ENCODE data around the gene C12orf75.

C12orf75 gene

DNA sequence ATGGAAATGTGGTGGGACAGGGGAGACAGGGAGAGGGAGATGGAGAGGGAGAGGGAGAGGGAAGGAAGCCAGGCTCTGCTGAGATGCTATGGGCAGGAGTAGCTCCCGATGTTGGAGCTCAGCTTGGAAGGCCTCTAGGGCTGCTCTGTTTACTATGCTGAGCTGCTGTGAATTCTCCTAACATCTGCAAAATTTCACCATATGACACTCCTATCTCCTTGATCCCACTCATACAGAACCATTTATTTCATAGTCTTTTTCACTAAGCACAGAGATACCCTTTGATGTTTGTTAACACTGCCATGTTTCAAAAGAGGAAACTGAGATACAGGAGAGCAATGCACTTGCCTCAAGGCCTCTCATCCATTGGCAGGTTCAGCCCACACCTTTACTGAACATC is 60.7 kb downstream of the C12orf75 start:
- Histone ChIP-seq H3K4me2 (ENCODE audit: low read length) (no peak overlapping the region), H3K27me3 (ENCODE audit: control insufficient read depth, insufficient read depth, low read length) (no peaks in the 10 kb centered on the region), H3K79me2 (no peaks in the 10 kb centered on the region), H3K4me3 (ENCODE audit: low read depth, low read length) (no peak overlapping the region), H3K9me3 (ENCODE audit: control insufficient read depth, low read length) (no peaks in the 10 kb centered on the region), H2AFZ (peak overlapping the region; percentile 43), H3K9ac (no peak overlapping the region), H3K4me1 (peaks cover 11% of the 10 kb centered on the region), H3K27ac (no peak overlapping the region), H3K36me3 (ENCODE audit: control insufficient read depth, insufficient read depth, low read length) (no peaks in the 10 kb centered on the region)
- TF ChIP-seq, protein P1, sequence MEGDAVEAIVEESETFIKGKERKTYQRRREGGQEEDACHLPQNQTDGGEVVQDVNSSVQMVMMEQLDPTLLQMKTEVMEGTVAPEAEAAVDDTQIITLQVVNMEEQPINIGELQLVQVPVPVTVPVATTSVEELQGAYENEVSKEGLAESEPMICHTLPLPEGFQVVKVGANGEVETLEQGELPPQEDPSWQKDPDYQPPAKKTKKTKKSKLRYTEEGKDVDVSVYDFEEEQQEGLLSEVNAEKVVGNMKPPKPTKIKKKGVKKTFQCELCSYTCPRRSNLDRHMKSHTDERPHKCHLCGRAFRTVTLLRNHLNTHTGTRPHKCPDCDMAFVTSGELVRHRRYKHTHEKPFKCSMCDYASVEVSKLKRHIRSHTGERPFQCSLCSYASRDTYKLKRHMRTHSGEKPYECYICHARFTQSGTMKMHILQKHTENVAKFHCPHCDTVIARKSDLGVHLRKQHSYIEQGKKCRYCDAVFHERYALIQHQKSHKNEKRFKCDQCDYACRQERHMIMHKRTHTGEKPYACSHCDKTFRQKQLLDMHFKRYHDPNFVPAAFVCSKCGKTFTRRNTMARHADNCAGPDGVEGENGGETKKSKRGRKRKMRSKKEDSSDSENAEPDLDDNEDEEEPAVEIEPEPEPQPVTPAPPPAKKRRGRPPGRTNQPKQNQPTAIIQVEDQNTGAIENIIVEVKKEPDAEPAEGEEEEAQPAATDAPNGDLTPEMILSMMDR (IDR thresholded peaks at IDR 0.05), result no peak

DNA sequence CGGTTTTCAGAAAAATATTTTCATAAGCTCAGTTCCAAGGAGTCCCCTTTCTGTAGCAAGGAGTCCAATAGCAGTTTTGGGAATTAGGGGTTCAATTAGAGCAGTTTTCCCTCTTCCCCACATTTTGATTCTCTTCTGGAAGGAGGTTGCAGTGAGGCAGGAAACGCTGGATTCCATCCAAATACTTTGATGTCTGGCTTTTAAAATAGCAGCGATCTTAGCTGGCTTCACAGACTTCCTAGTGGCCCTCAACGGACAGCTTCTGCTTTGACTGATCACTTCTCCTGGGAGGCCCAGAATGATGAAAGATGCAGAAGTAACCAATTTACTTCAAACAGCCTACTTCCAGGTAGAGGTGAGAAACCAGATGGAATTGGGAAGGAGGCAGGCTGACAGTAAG is 63.1 kb downstream of the C12orf75 start:
- Histone ChIP-seq H3K4me3 (ENCODE audit: low read depth, low read length) (no peak overlapping the region), H3K4me1 (peaks cover 5% of the 10 kb centered on the region), H3K9ac (no peak overlapping the region), H3K36me3 (ENCODE audit: control insufficient read depth, insufficient read depth, low read length) (no peaks in the 10 kb centered on the region), H3K4me2 (ENCODE audit: low read length) (no peak overlapping the region), H3K27ac (no peak overlapping the region), H2AFZ (peak overlapping the region; percentile 10), H3K79me2 (no peaks in the 10 kb centered on the region), H3K9me3 (ENCODE audit: control insufficient read depth, low read length) (no peaks in the 10 kb centered on the region), H3K27me3 (ENCODE audit: control insufficient read depth, insufficient read depth, low read length) (no peaks in the 10 kb centered on the region)
- TF ChIP-seq, protein P1 (IDR thresholded peaks at IDR 0.05), result no peak

DNA sequence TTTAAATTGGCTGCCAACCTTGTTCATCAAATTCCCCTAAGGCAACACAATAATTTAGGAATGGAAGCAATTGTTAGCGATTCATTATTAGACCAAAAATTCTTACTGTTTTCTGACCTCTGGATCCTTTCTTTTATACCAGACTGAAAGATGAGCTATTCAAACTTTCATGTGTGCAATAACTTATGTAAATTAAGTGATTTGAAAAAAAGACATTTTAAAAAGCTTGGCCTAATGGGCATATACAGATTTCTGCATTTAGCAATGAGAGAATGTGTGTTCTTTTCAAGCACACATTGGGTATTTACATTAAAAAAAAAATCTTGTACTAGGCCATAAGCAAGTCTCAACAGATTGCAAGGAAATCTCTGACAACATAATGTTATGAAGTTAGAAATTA is 65.5 kb downstream of the C12orf75 start:
- H3K79me2 ChIP-seq, result no peaks in the 10 kb centered on the region
- H3K4me3 ChIP-seq (ENCODE audit: low read depth, low read length), result no peak overlapping the region
- no peak overlapping the region for H3K27ac ChIP-seq
- no peaks in the 10 kb centered on the region for H3K36me3 ChIP-seq (ENCODE audit: control insufficient read depth, insufficient read depth, low read length)
- H3K9ac ChIP-seq, result no peak overlapping the region
- TF ChIP-seq, protein P1 (IDR thresholded peaks at IDR 0.05), result no peak
- H2AFZ ChIP-seq, result no peak overlapping the region
- H3K9me3 ChIP-seq (ENCODE audit: control insufficient read depth, low read length), result no peaks in the 10 kb centered on the region
- peaks cover 5% of the 10 kb centered on the region for H3K4me1 ChIP-seq
- no peak overlapping the region for H3K4me2 ChIP-seq (ENCODE audit: low read length)
- H3K27me3 ChIP-seq (ENCODE audit: control insufficient read depth, insufficient read depth, low read length), result no peaks in the 10 kb centered on the region

DNA sequence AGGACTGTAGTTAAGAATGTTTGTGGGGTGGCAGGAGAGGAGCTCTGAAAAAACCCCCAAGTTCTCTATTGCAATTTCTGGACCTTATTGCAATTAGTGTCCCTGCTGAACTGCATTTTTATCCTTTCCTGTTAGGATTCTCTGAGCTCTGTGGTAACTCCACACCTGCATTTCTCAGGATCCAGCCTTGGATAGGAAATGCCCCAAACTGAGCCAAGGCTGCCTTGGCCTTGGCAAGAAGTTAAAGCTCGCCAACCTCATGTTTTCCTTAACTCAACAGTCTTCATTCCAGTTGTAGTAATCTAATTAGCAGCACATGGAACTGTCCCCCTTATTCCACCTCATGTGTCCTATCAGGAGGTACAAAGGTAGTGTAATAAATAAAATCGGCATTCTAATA is 66.5 kb downstream of the C12orf75 start:
- Histone ChIP-seq H3K79me2 (no peaks in the 10 kb centered on the region), H3K4me2 (ENCODE audit: low read length) (no peak overlapping the region), H3K4me3 (ENCODE audit: low read depth, low read length) (no peak overlapping the region), H2AFZ (no peak overlapping the region), H3K4me1 (no peaks in the 10 kb centered on the region), H3K9me3 (ENCODE audit: control insufficient read depth, low read length) (no peaks in the 10 kb centered on the region), H3K27ac (no peak overlapping the region), H3K9ac (no peak overlapping the region), H3K27me3 (ENCODE audit: control insufficient read depth, insufficient read depth, low read length) (no peaks in the 10 kb centered on the region), H3K36me3 (ENCODE audit: control insufficient read depth, insufficient read depth, low read length) (no peaks in the 10 kb centered on the region)
- TF ChIP-seq, protein P1 (IDR thresholded peaks at IDR 0.05), result no peak

DNA sequence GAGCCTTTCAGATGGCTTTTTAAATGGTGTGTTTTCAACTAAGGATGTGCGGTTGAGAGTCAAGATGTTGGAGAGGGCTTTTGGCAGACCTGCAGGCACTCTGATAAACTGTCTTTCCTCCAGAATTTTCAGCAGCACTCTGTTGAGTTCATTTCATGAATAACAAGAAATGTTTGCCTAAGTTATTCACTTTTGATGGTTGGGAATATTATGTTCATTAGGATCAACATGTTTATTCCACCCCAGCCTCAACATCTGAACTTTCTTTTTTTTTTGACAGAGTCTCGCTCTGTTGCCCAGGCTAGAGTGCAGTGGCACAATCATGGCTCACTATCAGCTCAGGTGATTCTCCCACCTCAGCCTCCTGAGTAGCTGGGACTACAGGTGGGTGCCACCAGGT is 68.4 kb downstream of the C12orf75 start:
- no peak overlapping the region for H3K4me2 ChIP-seq (ENCODE audit: low read length)
- H3K4me3 ChIP-seq (ENCODE audit: low read depth, low read length), result no peak overlapping the region
- TF ChIP-seq, protein P1 (IDR thresholded peaks at IDR 0.05), result no peak
- H3K36me3 ChIP-seq (ENCODE audit: control insufficient read depth, insufficient read depth, low read length), result no peaks in the 10 kb centered on the region
- no peaks in the 10 kb centered on the region for H3K27me3 ChIP-seq (ENCODE audit: control insufficient read depth, insufficient read depth, low read length)
- no peak overlapping the region for H2AFZ ChIP-seq
- H3K27ac ChIP-seq, result no peak overlapping the region
- no peaks in the 10 kb centered on the region for H3K4me1 ChIP-seq
- H3K9ac ChIP-seq, result no peak overlapping the region
- no peaks in the 10 kb centered on the region for H3K79me2 ChIP-seq
- H3K9me3 ChIP-seq (ENCODE audit: control insufficient read depth, low read length), result no peaks in the 10 kb centered on the region
